HG03457 (cell line): ENCODE data around the gene PGA3.
"Not testable (repeated sequence)": the region's sequence is repeated elsewhere in the genome, so short reads cannot be mapped to it uniquely, and the experiment has no call there.

Experiments used
- ATAC-seq: cut with Tn5 transposase; IDR thresholded peaks from one replicate; pipeline ENCODE4 v1.9.1; 2021; ENCODE audit warnings: moderate number of reproducible peaks; ENCODE audit not compliant: unreplicated experiment

The PGA3 gene

GRCh38 chr11:61204502-61205059 is 1.3 kb downstream of the PGA3 start:
- not testable (repeated sequence) for ATAC-seq

- not testable (repeated sequence) for ATAC-seq
Measured at GRCh38 chr11:61207636-61208310, 4.5 kb downstream of the PGA3 start.

DNA sequence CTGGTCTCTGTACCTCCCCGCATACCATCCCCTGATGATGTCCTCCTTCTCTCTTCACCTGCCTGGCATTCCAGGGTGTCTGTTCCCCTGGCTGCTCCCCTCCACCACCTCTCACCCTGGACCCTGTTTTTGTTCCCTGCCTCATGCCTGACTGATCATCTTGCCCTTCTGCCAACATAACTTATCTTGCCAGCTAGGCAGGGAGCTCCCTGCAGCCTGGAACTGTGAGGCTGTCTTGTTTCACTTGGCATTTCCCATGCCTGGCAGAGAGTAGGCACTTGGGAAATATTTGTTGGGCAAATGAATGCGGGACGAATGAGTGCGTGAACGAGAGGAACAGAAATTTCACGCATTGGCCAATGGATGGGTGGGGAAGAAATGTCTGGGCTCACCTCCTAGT is 7.3 kb downstream of the PGA3 start:
- not testable (repeated sequence) for ATAC-seq

DNA sequence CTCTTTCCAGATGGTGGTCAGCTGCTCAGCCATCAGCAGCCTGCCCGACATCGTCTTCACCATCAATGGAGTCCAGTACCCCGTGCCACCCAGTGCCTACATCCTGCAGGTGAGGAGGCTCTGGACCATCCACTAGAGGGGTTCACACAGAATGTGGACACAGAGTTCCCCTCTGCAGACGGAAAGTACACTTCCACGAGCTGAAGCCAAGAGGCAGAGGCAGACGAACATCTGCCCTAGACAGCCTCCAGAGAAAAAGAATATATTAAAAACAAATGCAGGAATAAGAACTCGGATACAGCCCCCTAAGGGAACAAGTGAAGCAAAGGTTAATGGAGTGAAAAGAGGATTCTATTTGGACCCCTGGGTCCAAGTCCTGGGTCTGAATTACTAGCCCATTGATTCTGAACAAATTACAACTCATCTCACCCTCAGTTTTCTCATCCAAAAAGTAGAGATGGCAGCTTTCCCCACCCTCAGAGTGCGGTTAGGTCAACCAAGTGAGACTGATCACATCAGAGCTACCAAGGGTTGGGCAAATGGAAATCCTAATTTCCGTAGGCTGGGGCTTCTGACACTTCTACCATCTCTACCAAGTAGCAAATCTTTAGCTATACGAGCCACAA is 8.1 kb downstream of the PGA3 start:
- not testable (repeated sequence) for ATAC-seq

DNA sequence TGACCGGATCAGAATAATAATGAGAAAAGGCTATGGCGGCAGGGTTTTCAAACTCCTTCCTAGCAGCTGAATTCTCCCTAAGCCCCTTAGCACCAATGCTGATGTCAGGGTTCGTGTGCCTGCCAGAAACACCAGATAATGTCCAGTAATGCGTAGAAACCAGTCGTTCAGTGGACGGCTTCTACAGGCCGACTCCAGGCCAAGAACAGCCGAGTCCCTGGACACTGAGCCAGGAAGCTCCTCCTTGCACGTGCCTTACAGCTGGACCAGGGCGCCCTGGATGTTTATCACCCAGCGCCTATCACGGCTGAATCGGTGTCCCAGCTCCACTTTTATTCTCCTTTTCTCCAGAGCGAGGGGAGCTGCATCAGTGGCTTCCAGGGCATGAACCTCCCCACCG is 8.9 kb downstream of the PGA3 start:
- not testable (repeated sequence) for ATAC-seq

- not testable (repeated sequence) for ATAC-seq
Measured at GRCh38 chr11:61213711-61214324, 10.5 kb downstream of the PGA3 start.

DNA sequence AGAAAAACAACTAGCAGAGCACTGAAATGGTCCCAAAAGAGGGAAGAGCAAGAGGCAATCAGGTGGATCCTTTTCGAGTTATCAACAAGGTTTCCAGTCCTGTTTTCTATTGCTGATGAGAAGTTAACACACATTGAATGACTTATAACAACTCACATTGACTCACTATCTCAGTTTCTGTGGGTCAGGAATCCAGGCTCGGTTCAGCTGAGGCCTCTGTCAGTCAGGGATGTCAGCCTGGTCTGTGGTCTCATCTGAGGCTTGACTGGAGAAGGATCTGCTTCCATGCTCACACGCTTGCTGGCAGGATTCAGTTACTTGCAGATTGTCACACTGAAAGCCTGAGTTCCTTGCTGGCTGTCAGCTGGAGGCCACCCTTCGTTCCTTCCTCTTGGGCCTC is 15.0 kb downstream of the PGA3 start:
- not testable (repeated sequence) for ATAC-seq

DNA sequence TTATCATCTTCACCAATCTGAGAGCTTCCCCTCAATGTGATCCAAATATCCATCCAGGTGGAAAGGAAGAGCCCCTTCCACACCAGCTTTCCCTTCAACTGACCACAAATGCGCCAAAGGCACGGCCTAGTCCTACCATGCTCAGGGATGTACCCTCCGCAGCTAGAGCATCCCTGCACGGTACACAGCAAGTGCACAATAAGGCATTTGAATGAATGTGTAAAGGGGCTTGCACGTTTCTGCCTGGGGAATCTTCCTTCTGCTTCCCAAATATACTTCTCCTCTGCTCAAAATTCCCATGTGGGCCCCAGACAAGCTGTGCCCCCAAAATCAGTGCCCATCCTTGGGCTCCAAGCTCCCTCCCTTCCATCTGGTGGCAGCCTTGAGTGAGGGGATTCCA is 15.7 kb downstream of the PGA3 start:
- not testable (repeated sequence) for ATAC-seq

- ATAC-seq = not testable (repeated sequence)
Measured at GRCh38 chr11:61222047-61222446, 18.7 kb downstream of the PGA3 start, which contains the start of gene PGA4. TSS of gene PGA4 (plus strand) at chr11:61222347. CDS start at chr11:61222401, 54 bp downstream.

DNA sequence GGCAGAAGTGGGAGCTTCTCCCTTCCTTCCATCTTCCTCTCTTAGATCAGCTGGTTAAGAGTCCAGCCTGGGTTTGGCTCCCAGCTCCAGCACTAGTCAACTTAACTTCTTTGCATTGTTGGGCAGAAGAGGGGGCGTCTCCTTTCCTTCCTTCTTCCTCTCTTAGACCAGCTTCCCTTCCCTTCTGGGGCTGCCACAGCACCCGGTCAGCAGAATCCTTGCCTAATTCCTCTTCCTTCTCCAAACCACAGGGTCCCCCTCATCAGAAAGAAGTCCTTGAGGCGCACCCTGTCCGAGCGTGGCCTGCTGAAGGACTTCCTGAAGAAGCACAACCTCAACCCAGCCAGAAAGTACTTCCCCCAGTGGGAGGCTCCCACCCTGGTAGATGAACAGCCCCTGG is 19.4 kb downstream of the PGA3 start:
- ATAC-seq = not testable (repeated sequence)

DNA sequence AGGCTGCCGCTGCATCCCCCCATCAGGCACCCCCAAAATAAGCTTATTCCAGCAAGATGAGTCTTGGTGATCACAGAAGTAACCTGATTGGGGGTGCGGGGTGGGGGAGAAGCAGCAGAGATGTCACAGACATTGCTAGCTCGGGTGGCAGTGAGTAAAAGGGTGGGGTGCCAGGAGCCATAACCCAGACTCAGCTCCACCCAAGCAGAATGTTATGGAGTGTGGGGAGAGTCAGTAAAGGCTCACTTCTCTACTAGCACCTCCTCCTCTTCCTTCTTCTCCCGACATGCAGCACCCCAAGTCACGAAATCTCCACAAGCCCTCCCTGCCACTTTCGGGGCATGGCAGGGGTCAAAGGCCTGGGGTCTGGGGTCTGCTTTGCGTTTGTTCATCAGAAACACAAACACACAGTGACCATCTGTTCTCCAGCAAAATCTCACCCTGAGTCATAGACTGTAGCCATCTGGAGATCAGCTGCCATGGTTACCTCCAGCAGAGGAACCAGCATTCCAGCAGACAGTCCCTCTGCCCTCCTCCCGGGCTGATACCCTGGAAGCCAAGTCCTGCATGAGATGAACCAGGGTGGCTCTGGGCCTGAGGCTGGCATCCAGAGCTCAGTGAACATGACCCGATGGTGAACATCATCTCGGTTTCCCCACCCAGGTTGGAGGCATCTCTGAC is 23.3 kb downstream of the PGA3 start:
- not testable (repeated sequence) for ATAC-seq

GRCh38 chr11:61229458-61229857 is 26.1 kb downstream of the PGA3 start:
- ATAC-seq = not testable (repeated sequence)

DNA sequence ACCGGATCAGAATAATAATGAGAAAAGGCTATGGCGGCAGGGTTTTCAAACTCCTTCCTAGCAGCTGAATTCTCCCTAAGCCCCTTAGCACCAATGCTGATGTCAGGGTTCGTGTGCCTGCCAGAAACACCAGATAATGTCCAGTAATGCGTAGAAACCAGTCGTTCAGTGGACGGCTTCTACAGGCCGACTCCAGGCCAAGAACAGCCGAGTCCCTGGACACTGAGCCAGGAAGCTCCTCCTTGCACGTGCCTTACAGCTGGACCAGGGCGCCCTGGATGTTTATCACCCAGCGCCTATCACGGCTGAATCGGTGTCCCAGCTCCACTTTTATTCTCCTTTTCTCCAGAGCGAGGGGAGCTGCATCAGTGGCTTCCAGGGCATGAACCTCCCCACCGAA is 27.7 kb downstream of the PGA3 start:
- not testable (repeated sequence) for ATAC-seq

- not testable (repeated sequence) for ATAC-seq
Measured at GRCh38 chr11:61231585-61231984, 28.3 kb downstream of the PGA3 start.

DNA sequence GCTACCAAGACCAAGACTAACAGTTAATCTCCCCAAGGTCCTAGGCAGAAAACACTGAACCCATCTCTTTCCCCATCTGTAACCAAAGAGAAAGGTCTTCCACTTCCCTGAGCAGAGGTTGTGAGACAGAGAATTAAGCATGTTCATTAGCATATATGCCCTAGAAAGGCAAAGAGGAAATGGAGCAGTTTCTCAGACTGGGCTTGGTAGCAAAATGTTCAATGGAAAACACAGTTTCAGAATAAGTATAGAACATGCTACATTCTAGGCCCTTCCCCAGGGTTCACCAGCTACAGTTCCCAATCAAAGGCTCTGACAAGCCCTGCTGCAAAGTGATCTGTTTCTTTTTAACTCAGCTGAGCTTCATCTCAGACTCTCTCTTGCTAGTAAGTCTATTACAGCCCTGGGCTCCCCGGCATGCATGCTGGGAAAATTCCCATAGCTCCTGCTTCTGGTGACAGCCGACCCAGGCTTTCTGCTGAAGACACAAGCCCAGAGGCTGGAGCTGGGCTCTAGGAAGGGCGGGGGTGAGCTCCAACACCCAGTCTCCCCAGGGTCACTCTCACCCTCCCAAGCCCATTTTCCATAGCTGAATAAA is 29.3 kb downstream of the PGA3 start:
- ATAC-seq = not testable (repeated sequence)

- not testable (repeated sequence) for ATAC-seq
Measured at GRCh38 chr11:61237130-61237529, 33.8 kb downstream of the PGA3 start.

DNA sequence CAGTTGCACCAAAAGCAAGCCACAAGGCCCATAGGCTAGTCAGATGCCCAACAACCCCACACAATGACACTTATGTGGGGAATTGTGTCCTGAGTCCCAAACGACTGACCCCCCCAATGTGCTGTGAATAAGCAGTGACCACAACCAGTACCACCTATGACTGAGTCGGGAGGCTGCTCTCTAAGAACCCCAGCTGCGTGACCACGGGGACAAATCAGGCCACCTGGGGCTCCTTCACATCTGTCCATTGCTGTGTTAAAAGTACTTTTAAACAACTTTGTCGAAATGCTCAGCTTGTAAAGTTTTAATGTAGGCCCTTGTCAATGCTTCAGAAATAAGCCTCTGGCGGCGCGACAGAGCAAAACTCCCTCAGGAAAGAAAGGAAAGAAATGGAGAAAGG is 37.0 kb downstream of the PGA3 start:
- ATAC-seq = not testable (repeated sequence)

DNA sequence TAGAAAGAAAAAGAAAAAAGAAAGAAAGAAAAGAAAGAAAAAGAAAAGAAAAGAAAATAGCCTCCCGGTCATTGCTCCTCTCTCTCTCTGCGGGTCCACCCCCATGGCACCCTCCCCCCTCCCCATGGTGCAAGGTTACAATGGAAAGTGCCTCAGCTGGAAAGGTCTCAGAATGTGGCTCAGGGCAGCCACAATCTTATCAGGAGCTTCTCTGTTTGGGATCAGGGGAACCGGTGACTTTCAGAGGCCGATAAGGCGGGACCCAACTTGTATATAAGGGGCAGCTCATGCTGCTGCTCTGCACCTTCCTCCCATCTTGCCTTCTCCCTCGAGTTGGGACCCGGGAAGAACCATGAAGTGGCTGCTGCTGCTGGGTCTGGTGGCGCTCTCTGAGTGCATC is 37.6 kb downstream of the PGA3 start, which contains the start of gene PGA5:
PGA5 (plus strand) TSS at position 301 of the 400 bp plus-strand sequence; CDS start at position 353, 52 bp downstream.
- ATAC-seq = not testable (repeated sequence)

- ATAC-seq = not testable (repeated sequence)
Measured at GRCh38 chr11:61241526-61241925, 38.2 kb downstream of the PGA3 start.

DNA sequence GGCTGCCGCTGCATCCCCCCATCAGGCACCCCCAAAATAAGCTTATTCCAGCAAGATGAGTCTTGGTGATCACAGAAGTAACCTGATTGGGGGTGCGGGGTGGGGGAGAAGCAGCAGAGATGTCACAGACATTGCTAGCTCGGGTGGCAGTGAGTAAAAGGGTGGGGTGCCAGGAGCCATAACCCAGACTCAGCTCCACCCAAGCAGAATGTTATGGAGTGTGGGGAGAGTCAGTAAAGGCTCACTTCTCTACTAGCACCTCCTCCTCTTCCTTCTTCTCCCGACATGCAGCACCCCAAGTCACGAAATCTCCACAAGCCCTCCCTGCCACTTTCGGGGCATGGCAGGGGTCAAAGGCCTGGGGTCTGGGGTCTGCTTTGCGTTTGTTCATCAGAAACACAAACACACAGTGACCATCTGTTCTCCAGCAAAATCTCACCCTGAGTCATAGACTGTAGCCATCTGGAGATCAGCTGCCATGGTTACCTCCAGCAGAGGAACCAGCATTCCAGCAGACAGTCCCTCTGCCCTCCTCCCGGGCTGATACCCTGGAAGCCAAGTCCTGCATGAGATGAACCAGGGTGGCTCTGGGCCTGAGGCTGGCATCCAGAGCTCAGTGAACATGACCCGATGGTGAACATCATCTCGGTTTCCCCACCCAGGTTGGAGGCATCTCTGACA is 42.1 kb downstream of the PGA3 start:
- ATAC-seq = not testable (repeated sequence)
